Vagina (tissue), 2 donors: Measurements from ENCODE around the gene APOE.

Experiments used
- CTCF ChIP-seq, 3 experiments: fragments of 450-650 bp in 2 of 3; fragments of 200-600 bp in 1 of 3; sonication (generic) in 1 of 3; IDR thresholded peaks; one replicate each; pipeline ENCODE4 v1.5.1; 2017 to 2019; ENCODE audit warnings: antibody characterized with exemption in 3 of 3, mild to moderate bottlenecking in 2 of 3, moderate library complexity in 2 of 3
- POLR2A ChIP-seq, 2 donors: fragments of 450-650 bp; IDR thresholded peaks; one replicate each; pipeline ENCODE4 v1.6.1; 2017; ENCODE audit warnings: antibody characterized with exemption in 2 of 2, mild to moderate bottlenecking in 2 of 2, moderate library complexity in 2 of 2
- POLR2AphosphoS5 ChIP-seq, 2 donors: sonication (generic); formaldehyde crosslinking; IDR thresholded peaks; one replicate each; pipeline ENCODE4 v1.9.0; 2017; ENCODE audit warnings: antibody characterized with exemption in 2 of 2, mild to moderate bottlenecking in 2 of 2, low read depth in 1 of 2; ENCODE audit not compliant: insufficient read depth in 1 of 2

DNA sequence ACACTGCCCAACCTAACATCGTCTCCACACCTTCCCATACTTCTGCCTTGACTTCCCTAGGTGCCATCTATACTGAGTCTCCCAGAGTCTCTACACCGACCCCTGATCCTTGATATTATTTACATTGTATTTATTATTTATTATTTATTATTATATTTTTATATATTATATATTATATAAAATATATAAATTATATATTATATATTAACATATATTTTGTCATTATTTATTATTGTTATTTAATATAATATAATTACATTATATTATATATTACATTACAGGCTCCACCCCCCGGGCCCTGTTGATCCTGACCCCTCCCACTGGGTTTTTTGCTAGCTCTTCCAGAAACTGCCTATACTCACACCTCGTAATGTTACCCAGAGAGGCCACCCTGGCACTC is 32.9 kb upstream of the APOE start:
- TF ChIP-seq POLR2A (IDR thresholded peaks at IDR 0.05) (no peak), CTCF (IDR thresholded peaks at IDR 0.05) (no peak), POLR2AphosphoS5 (IDR thresholded peaks at IDR 0.05; ENCODE audit: insufficient read depth in 1 of 2, low read depth in 1 of 2) (no peak)
